GM23338 (cell line): ENCODE data around the gene PTPRN2. TPM values are rescaled to one million over a fixed set of nuclear protein-coding genes. Genes with fewer than 3 reads are reported as not detected.

Experiments
- ATAC-seq: fragments of 200-7000 bp; cut with Tn5 transposase; 3 replicates; pipeline ENCODE4 v1.9.1; 2020
- DNase-seq: peaks from one replicate; pipeline ENCODE4 v3.0.0-alpha.2; 2015; ENCODE audit warnings: low spot score
- H2AFZ ChIP-seq: fragments of 200-600 bp; sonication (generic); 2 replicates; pipeline ENCODE4 v1.8.0; 2016; ENCODE audit warnings: antibody characterized with exemption, mild to moderate bottlenecking, moderate library complexity
- H3F3A ChIP-seq: fragments of 200-600 bp; sonication (generic); replicated peaks from 2 replicates; pipeline ENCODE4 v1.8.0; 2017; ENCODE audit warnings: antibody characterized with exemption, mixed run types, low read depth
- H3K27ac ChIP-seq: fragments of 200-600 bp; sonication (generic); 2 replicates; pipeline ENCODE4 v1.6.1; 2016; ENCODE audit warnings: low read depth
- H3K27me3 ChIP-seq: fragments of 200-600 bp; sonication (generic); 2 replicates; pipeline ENCODE4 v1.8.0; 2016; ENCODE audit warnings: mild to moderate bottlenecking, mixed run types, moderate library complexity; ENCODE audit not compliant: insufficient read depth
- H3K36me3 ChIP-seq: fragments of 200-600 bp; sonication (generic); 2 replicates; pipeline ENCODE4 v1.8.0; 2016; ENCODE audit warnings: mild to moderate bottlenecking; ENCODE audit not compliant: insufficient read depth
- H3K4me1 ChIP-seq: fragments of 200-600 bp; sonication (generic); 2 replicates; pipeline ENCODE4 v1.8.0; 2016; ENCODE audit warnings: mild to moderate bottlenecking, moderate library complexity; ENCODE audit not compliant: insufficient read depth
- H3K4me2 ChIP-seq: fragments of 200-600 bp; sonication (generic); 2 replicates; pipeline ENCODE4 v1.7.1; 2017; ENCODE audit warnings: mixed run types
- H3K4me3 ChIP-seq: fragments of 200-600 bp; sonication (generic); 2 replicates; pipeline ENCODE4 v1.6.1; 2016; ENCODE audit warnings: mixed run types
- H3K79me2 ChIP-seq: fragments of 200-600 bp; sonication (generic); replicated peaks from 2 replicates; pipeline ENCODE4 v1.8.0; 2017; ENCODE audit warnings: mild to moderate bottlenecking; ENCODE audit not compliant: insufficient read depth
- H3K9me2 ChIP-seq: fragments of 200-600 bp; sonication (generic); 2 replicates; pipeline ENCODE4 v1.8.0; 2017; ENCODE audit not compliant: insufficient read depth
- H4K20me1 ChIP-seq: fragments of 200-600 bp; sonication (generic); replicated peaks from 2 replicates; pipeline ENCODE4 v1.8.0; 2017; ENCODE audit warnings: mild to moderate bottlenecking; ENCODE audit not compliant: insufficient read depth
- H3K27ac Mint-ChIP-seq: 2 replicates; pipeline ENCODE4 v1.8.0; 2020; ENCODE audit warnings: inconsistent platforms, mild to moderate bottlenecking, moderate library complexity, mixed read lengths
- H3K27me3 Mint-ChIP-seq: 3 replicates; pipeline ENCODE4 v1.8.0; 2022; ENCODE audit warnings: low read depth, mild to moderate bottlenecking, moderate library complexity, mixed read lengths, inconsistent platforms; ENCODE audit not compliant: insufficient read depth, poor library complexity
- H3K36me3 Mint-ChIP-seq: 3 replicates; pipeline ENCODE4 v1.8.0; 2021; ENCODE audit warnings: low read depth, mild to moderate bottlenecking, inconsistent platforms, moderate library complexity, mixed read lengths
- H3K4me1 Mint-ChIP-seq: 3 replicates; pipeline ENCODE4 v1.8.0; 2020; ENCODE audit warnings: mild to moderate bottlenecking, inconsistent platforms, mixed read lengths
- H3K4me3 Mint-ChIP-seq: 3 replicates; pipeline ENCODE4 v1.8.0; 2021; ENCODE audit warnings: moderate library complexity, mild to moderate bottlenecking, inconsistent platforms, mixed read lengths
- H3K9me3 Mint-ChIP-seq: 3 replicates; pipeline ENCODE4 v1.8.0; 2020; ENCODE audit warnings: moderate library complexity, mild to moderate bottlenecking, inconsistent platforms, mixed read lengths
- CREB1 ChIP-seq: fragments of 250-450 bp; sonication (Bioruptor Pico); IDR thresholded peaks from 2 replicates; pipeline ENCODE4 v1.5.0; 2020; ENCODE audit warnings: low read depth, mild to moderate bottlenecking, moderate library complexity
- POLR2AphosphoS5 ChIP-seq: IDR thresholded peaks from 2 replicates; pipeline ENCODE4 v1.6.1; 2016; ENCODE audit warnings: antibody characterized with exemption, low read depth
- STAT1 ChIP-seq: IDR thresholded peaks from one replicate; pipeline ENCODE4 v1.6.1; 2016; ENCODE audit warnings: antibody characterized with exemption; ENCODE audit not compliant: unreplicated experiment
- ZNF114 ChIP-seq: fragments of 250-450 bp; sonication (Bioruptor Pico); IDR thresholded peaks from 2 replicates; pipeline ENCODE4 v1.5.0; 2020; ENCODE audit warnings: mild to moderate bottlenecking, moderate library complexity
- polyA plus RNA-seq: library from polyadenylated mRNA; unstranded; fragments of >200 nt; fragmentation: Nextera tagmentation; extraction: Ambion mirVana; gene quantifications from 2 replicates; pipeline ENCODE4 v1.2.1, GENCODE V29; 2016
- total RNA-seq: library from RNA; depleted of rRNA; stranded (reverse); fragments of >200 nt; shearing (Covaris generic); gene quantifications from 2 replicates; pipeline ENCODE4 v1.2.3, GENCODE V29; 2014
- TF ChIP-seq, protein P1 (sequence below): fragments of 250-450 bp; sonication (Bioruptor Pico); IDR thresholded peaks from 2 replicates; pipeline ENCODE4 v1.5.0; 2020; ENCODE audit warnings: mild to moderate bottlenecking, moderate library complexity

Gene PTPRN2
- total and polyA plus RNA-seq, 2 experiments from 2014 or later, result 0.87 to 4.0 TPM

DNA sequence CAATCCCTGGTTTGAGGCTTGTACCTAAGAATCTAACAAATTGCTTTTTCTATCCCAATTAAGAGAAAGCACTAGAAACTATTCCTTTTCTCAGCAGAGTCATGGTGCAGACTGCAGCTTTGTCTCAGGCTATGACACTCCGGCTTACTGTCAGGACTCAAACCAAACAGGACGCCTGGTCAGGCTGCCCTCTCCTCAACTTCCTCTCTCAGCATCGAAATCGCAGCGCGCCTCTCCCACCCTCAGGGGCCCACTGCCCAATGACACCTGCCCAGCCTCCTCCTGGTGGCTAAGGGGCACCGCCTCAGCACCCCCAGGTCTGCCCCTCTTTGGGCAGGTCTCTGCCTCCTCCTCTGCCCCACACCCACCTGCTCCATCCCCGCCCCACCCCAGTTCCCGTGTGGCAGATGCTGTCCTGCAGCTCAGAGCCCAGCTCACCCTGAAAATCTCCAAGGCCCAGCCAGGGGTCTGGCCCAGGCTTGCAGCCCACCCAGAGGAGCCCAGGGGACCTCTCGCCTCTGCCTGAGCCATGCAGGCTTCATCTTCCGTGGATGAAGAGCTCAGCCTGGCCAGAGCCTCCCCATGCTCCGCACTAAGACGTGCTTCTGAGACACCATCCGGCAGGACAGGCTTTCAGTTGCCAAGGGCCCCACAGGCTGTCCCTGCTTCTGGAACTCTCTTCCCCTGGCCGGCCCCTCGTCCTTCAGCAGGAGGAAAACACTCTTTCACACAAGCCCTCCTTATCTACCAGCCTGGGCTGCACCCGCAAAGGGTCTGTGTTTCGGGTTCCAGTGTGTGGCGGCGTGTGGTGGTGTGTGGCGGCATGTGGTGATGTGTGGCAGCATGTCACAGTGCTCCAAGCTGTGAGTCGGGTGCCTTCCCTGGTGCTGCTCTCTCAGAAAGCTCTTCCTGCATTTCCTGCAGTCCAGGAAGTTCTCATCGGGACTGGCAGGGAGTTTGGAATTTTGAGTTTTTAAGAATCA lies 16.4 kb upstream of the PTPRN2 start:
- H3K27ac ChIP-seq, result no peak overlapping the region
- ATAC-seq (peak; percentile 37), DNase-seq (no peak)
- Mint-ChIP-seq H3K27ac (no peak overlapping the region), H3K4me1 (no peaks in the 10 kb centered on the region), H3K9me3 (no peaks in the 10 kb centered on the region), H3K27me3 (peaks cover 13% of the 10 kb centered on the region), H3K4me3 (no peak overlapping the region), H3K36me3 (peaks cover 20% of the 10 kb centered on the region)
- no peaks in the 10 kb centered on the region for H3K4me1 ChIP-seq
- no peak overlapping the region for H2AFZ ChIP-seq
- no peaks in the 10 kb centered on the region for H3F3A ChIP-seq
- no peaks in the 10 kb centered on the region for H3K36me3 ChIP-seq
- no peak overlapping the region for H3K4me3 ChIP-seq
- no peaks in the 10 kb centered on the region for H3K9me2 ChIP-seq
- no peaks in the 10 kb centered on the region for H3K27me3 ChIP-seq
- H3K4me2 ChIP-seq, result no peak overlapping the region
- TF ChIP-seq CREB1 (CRISPR knock-in tag), result no peak
- TF ChIP-seq, protein P1, sequence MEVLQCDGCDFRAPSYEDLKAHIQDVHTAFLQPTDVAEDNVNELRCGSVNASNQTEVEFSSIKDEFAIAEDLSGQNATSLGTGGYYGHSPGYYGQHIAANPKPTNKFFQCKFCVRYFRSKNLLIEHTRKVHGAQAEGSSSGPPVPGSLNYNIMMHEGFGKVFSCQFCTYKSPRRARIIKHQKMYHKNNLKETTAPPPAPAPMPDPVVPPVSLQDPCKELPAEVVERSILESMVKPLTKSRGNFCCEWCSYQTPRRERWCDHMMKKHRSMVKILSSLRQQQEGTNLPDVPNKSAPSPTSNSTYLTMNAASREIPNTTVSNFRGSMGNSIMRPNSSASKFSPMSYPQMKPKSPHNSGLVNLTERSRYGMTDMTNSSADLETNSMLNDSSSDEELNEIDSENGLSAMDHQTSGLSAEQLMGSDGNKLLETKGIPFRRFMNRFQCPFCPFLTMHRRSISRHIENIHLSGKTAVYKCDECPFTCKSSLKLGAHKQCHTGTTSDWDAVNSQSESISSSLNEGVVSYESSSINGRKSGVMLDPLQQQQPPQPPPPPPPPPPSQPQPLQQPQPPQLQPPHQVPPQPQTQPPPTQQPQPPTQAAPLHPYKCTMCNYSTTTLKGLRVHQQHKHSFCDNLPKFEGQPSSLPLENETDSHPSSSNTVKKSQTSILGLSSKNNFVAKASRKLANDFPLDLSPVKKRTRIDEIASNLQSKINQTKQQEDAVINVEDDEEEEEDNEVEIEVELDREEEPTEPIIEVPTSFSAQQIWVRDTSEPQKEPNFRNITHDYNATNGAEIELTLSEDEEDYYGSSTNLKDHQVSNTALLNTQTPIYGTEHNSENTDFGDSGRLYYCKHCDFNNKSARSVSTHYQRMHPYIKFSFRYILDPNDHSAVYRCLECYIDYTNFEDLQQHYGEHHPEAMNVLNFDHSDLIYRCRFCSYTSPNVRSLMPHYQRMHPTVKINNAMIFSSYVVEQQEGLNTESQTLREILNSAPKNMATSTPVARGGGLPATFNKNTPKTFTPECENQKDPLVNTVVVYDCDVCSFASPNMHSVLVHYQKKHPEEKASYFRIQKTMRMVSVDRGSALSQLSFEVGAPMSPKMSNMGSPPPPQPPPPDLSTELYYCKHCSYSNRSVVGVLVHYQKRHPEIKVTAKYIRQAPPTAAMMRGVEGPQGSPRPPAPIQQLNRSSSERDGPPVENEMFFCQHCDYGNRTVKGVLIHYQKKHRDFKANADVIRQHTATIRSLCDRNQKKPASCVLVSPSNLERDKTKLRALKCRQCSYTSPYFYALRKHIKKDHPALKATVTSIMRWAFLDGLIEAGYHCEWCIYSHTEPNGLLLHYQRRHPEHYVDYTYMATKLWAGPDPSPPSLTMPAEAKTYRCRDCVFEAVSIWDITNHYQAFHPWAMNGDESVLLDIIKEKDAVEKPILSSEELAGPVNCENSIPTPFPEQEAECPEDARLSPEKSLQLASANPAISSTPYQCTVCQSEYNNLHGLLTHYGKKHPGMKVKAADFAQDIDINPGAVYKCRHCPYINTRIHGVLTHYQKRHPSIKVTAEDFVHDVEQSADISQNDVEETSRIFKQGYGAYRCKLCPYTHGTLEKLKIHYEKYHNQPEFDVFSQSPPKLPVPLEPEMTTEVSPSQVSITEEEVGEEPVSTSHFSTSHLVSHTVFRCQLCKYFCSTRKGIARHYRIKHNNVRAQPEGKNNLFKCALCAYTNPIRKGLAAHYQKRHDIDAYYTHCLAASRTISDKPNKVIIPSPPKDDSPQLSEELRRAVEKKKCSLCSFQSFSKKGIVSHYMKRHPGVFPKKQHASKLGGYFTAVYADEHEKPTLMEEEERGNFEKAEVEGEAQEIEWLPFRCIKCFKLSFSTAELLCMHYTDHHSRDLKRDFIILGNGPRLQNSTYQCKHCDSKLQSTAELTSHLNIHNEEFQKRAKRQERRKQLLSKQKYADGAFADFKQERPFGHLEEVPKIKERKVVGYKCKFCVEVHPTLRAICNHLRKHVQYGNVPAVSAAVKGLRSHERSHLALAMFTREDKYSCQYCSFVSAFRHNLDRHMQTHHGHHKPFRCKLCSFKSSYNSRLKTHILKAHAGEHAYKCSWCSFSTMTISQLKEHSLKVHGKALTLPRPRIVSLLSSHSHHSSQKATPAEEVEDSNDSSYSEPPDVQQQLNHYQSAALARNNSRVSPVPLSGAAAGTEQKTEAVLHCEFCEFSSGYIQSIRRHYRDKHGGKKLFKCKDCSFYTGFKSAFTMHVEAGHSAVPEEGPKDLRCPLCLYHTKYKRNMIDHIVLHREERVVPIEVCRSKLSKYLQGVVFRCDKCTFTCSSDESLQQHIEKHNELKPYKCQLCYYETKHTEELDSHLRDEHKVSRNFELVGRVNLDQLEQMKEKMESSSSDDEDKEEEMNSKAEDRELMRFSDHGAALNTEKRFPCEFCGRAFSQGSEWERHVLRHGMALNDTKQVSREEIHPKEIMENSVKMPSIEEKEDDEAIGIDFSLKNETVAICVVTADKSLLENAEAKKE (CRISPR knock-in tag), result no peak
- TF ChIP-seq STAT1, result no peak
- TF ChIP-seq ZNF114 (CRISPR knock-in tag), result no peak
- no peak for TF ChIP-seq POLR2AphosphoS5
- no peaks in the 10 kb centered on the region for H3K79me2 ChIP-seq
- no peaks in the 10 kb centered on the region; the same call in 1 of the 2 replicates for H4K20me1 ChIP-seq
